ENCODE data around the gene PRSS36.

DNA sequence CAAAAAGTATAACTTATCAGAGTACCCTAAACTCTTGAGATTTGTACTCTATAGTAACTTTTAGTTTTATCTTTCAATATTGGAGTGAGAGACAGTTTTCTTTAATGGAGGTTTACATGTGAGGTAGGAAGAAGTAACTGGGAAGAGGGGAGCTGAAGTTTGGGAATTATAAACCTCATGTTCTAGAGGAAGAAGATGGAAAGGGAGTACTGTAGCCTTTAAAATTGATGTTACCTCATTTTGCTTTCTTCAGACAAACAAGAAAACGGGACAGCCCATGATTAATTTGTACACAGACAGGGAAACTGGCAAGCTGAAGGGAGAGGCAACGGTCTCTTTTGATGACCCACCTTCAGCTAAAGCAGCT is 39.5 kb upstream of the PRSS36 start:
- TF ChIP-seq, protein P1, sequence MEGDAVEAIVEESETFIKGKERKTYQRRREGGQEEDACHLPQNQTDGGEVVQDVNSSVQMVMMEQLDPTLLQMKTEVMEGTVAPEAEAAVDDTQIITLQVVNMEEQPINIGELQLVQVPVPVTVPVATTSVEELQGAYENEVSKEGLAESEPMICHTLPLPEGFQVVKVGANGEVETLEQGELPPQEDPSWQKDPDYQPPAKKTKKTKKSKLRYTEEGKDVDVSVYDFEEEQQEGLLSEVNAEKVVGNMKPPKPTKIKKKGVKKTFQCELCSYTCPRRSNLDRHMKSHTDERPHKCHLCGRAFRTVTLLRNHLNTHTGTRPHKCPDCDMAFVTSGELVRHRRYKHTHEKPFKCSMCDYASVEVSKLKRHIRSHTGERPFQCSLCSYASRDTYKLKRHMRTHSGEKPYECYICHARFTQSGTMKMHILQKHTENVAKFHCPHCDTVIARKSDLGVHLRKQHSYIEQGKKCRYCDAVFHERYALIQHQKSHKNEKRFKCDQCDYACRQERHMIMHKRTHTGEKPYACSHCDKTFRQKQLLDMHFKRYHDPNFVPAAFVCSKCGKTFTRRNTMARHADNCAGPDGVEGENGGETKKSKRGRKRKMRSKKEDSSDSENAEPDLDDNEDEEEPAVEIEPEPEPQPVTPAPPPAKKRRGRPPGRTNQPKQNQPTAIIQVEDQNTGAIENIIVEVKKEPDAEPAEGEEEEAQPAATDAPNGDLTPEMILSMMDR (IDR thresholded peaks at IDR 0.05) = no peak
- TF ChIP-seq POLR2A (IDR thresholded peaks at IDR 0.05) (no peak), EP300 (IDR thresholded peaks at IDR 0.05) (no peak)
